Activated CD4-positive, alpha-beta memory T cell treated with anti-CD3 and anti-CD28 coated beads for 36 hours (primary cell): Measurements from ENCODE around the gene PRKCQ. TPM values are rescaled to one million over a fixed set of nuclear protein-coding genes. Genes with fewer than 3 reads are reported as not detected.

Experiments
- CTCF ChIA-PET: fragments of 350-600 bp; sonication (Branson Sonifier 250); formaldehyde crosslinking; loops from one replicate; lab custom pipeline; 2021; ENCODE audit warnings: antibody characterized with exemption, inconsistent platforms; lab: Charles Lee
- POLR2A ChIA-PET: fragments of 350-600 bp; sonication (Branson Sonifier 250); formaldehyde crosslinking; loops from one replicate; lab custom pipeline; 2021; ENCODE audit warnings: antibody characterized with exemption; lab: Charles Lee
- DNase-seq: peaks from one replicate; pipeline ENCODE4 v3.0.0-alpha.2; 2020
- H3K27ac Mint-ChIP-seq: one replicate; pipeline ENCODE4 v1.8.0; 2021; ENCODE audit warnings: mixed read lengths
- H3K27me3 Mint-ChIP-seq: one replicate; pipeline ENCODE4 v1.8.0; 2021; ENCODE audit warnings: mixed read lengths
- H3K36me3 Mint-ChIP-seq: one replicate; pipeline ENCODE4 v1.8.0; 2021; ENCODE audit warnings: mixed read lengths
- H3K4me1 Mint-ChIP-seq: one replicate; pipeline ENCODE4 v1.8.0; 2021; ENCODE audit warnings: low read depth, mixed read lengths
- H3K4me3 Mint-ChIP-seq: one replicate; pipeline ENCODE4 v1.8.0; 2021; ENCODE audit warnings: mild to moderate bottlenecking, mixed read lengths
- H3K9me3 Mint-ChIP-seq: one replicate; pipeline ENCODE4 v1.8.0; 2021; ENCODE audit warnings: mixed read lengths
- intact Hi-C: fragments of 100-400 bp; cut with micrococcal nuclease; formaldehyde crosslinking; loops from one replicate; pipeline ENCODE4 v1.15.1; 2023
- total RNA-seq, 2 experiments: library from RNA; stranded (reverse); gene quantifications; one replicate each; pipeline ENCODE4 v1.2.3, GENCODE V29; 2021

Gene PRKCQ
- total RNA-seq, 2 experiments from 2014 or later: 44.3 to 45.2 TPM

DNA sequence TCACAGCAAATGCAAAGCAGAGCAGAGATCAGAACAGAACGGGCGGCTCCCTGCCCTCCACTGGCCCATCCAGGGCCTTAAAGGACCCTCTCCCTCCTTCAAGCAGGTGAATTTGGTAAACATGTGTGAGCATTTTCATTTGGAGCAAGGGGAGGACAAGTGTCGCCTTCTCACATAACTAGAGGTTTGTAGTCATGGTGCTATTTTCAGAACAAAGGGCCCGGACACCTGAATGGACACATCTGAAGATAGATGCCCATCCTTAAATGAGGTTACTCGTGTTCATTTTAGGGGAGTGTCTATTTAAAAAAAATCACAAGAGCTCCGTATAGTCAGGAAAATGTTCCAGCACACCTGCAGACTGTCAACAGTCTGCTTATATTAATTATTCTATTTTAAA, 153.8 kb downstream of the PRKCQ start:
- Mint-ChIP-seq H3K27me3 (no peaks in the 10 kb centered on the region), H3K9me3 (no peaks in the 10 kb centered on the region), H3K27ac (peak overlapping the region; percentile 44), H3K4me3 (no peak overlapping the region), H3K4me1 (peaks cover 22% of the 10 kb centered on the region), H3K36me3 (peaks cover 29% of the 10 kb centered on the region)
- ChIA-PET CTCF (interaction anchor here (1.2 kb wide), 1 partner anchor 20 kb away, joined by 3 read pairs; no protein-coding TSS in a partner anchor), POLR2A (no interaction called here)
- DNase-seq: no peak
- intact Hi-C loops: no loop called here

DNA sequence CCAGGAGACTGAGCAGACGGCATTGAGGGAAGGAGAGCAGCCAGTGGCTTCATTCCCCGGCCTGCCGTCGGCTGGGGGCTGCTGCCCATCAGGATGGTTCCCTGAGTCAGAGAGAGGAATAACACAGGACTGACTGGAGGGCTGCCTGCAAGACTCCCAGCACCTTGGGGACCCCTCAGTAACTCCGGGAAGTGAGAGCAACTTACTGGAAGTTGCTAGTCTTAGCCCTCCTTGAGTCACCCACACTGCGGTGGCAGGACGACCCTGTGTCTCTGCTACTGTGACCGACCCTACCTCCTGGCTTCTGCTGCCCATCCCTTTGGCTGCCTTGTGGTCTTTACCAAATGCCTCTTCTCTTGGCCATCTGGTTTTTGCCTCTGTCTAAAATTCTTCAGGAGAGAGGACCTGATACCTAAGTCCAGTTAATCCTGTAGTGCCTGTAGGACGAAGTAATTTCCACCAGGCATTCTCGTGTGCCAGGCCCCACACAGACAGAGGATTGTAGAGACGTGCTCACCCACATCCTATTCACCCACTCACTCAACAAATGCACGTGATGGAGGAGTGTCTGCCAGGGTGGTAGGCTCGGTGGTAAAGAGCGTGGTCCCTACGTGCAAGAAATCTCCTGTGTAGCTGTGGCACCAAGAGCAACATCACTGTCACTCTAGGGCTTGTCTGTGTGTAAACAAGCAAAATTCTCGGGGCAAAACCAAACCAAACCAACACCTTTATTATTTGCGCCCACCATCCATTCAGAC, 156.5 kb downstream of the PRKCQ start:
- Mint-ChIP-seq H3K9me3 (no peaks in the 10 kb centered on the region), H3K4me3 (no peak overlapping the region), H3K27me3 (no peaks in the 10 kb centered on the region), H3K27ac (peak overlapping the region; percentile 70), H3K4me1 (peaks cover 22% of the 10 kb centered on the region), H3K36me3 (peaks cover 20% of the 10 kb centered on the region)
- no peak for DNase-seq
- ChIA-PET CTCF (interaction anchor here (1.2 kb wide), 1 partner anchor 243 kb away, joined by 3 read pairs; no protein-coding TSS in a partner anchor), POLR2A (no interaction called here)
- intact Hi-C loops: loop anchor here (1.0 to 5.0 kb wide), 2 partner anchors 49 to 140 kb away; no protein-coding TSS in a partner anchor

GRCh38 chr10:6423004-6423403, 157.1 kb downstream of the PRKCQ start:
- peaks cover 16% of the 10 kb centered on the region for H3K36me3 Mint-ChIP-seq
- peaks cover 22% of the 10 kb centered on the region for H3K4me1 Mint-ChIP-seq
- H3K27ac Mint-ChIP-seq: peak overlapping the region; percentile 70
- POLR2A ChIA-PET: no interaction called here
- CTCF ChIA-PET: interaction anchor here (1.2 kb wide), 1 partner anchor 244 kb away, joined by 3 read pairs; no protein-coding TSS in a partner anchor
- H3K4me3 Mint-ChIP-seq: no peak overlapping the region
- intact Hi-C loops: loop anchor here (1.0 to 5.0 kb wide), 2 partner anchors 49 to 140 kb away; no protein-coding TSS in a partner anchor
- H3K9me3 Mint-ChIP-seq: no peaks in the 10 kb centered on the region
- H3K27me3 Mint-ChIP-seq: no peaks in the 10 kb centered on the region
- DNase-seq: peak; percentile 76

GRCh38 chr10:6418613-6419216, 161.4 kb downstream of the PRKCQ start:
- no peak for DNase-seq
- Mint-ChIP-seq H3K36me3 (no peaks in the 10 kb centered on the region), H3K27me3 (no peaks in the 10 kb centered on the region), H3K4me3 (no peak overlapping the region), H3K4me1 (peaks cover 13% of the 10 kb centered on the region), H3K27ac (no peak overlapping the region), H3K9me3 (no peaks in the 10 kb centered on the region)
- POLR2A ChIA-PET: no interaction called here
- CTCF ChIA-PET: interaction anchor here (1.1 to 5.8 kb wide), 7 partner anchors 28 to 261 kb away, joined by 4 to 49 read pairs (median 7); no protein-coding TSS in a partner anchor
- intact Hi-C loops: loop anchor here (5.0 kb wide), 1 partner anchor 124 kb away; no protein-coding TSS in a partner anchor

DNA sequence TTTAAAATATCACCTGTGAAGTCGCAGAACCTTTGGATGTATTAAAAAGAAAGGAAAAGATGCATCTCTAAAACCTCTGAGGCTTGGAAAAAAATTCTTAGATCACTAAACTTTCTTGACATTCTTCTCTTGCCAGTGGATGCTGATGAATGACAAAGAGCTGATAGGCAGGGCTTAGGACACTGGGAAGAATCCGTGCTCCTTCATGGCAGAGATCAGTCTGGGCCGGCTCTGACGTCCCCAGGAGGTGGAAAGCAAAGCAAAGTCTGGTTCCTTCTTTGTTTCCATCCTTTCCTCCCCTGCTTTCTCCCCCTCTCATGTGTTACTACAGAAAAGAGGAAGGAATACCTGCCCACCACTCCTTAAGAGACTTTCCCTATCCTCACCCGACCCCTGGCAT, 161.9 kb downstream of the PRKCQ start:
- Mint-ChIP-seq H3K27me3 (no peaks in the 10 kb centered on the region), H3K4me1 (peaks cover 8% of the 10 kb centered on the region), H3K36me3 (no peaks in the 10 kb centered on the region), H3K9me3 (no peaks in the 10 kb centered on the region), H3K27ac (no peak overlapping the region), H3K4me3 (no peak overlapping the region)
- DNase-seq: no peak
- ChIA-PET POLR2A (no interaction called here), CTCF (interaction anchor here (1.0 to 5.8 kb wide), 10 partner anchors 10 to 262 kb away, joined by 3 to 49 read pairs (median 6); no protein-coding TSS in a partner anchor)
- intact Hi-C loops: loop anchor here (5.0 kb wide), 1 partner anchor 124 kb away; no protein-coding TSS in a partner anchor

- Mint-ChIP-seq H3K27ac (no peak overlapping the region), H3K4me1 (no peaks in the 10 kb centered on the region), H3K4me3 (no peak overlapping the region), H3K36me3 (no peaks in the 10 kb centered on the region), H3K27me3 (no peaks in the 10 kb centered on the region), H3K9me3 (no peaks in the 10 kb centered on the region)
- ChIA-PET POLR2A (interaction anchor here (0.7 kb wide), 1 partner anchor 253 kb away, joined by 3 read pairs; no protein-coding TSS in a partner anchor), CTCF (interaction anchor here (0.6 to 5.8 kb wide), 18 partner anchors 13 to 288 kb away, joined by 3 to 49 read pairs (median 4); no protein-coding TSS in a partner anchor)
- intact Hi-C loops: loop anchor here (1.0 to 5.0 kb wide), 6 partner anchors 28 to 261 kb away; no protein-coding TSS in a partner anchor
- DNase-seq: no peak
Measured at GRCh38 chr10:6416892-6417512, 163.1 kb downstream of the PRKCQ start.

- H3K27ac Mint-ChIP-seq: no peak overlapping the region
- POLR2A ChIA-PET: interaction anchor here (0.8 to 1.4 kb wide), 2 partner anchors 209 to 268 kb away, joined by 5 to 6 read pairs; partner anchors contain the start of gene PFKFB3
- intact Hi-C loops: no loop called here
Measured at GRCh38 chr10:6411436-6411835, 168.6 kb downstream of the PRKCQ start.

GRCh38 chr10:6410830-6411229, 169.2 kb downstream of the PRKCQ start:
- no peak for DNase-seq
- POLR2A ChIA-PET: interaction anchor here (0.8 to 1.4 kb wide), 4 partner anchors 9 to 327 kb away, joined by 4 to 6 read pairs (median 4); partner anchors contain the start of gene PFKFB3
- intact Hi-C loops: no loop called here
- CTCF ChIA-PET: interaction anchor here (0.6 to 3.4 kb wide), 8 partner anchors 10 to 416 kb away, joined by 3 to 27 read pairs (median 10); partner anchors contain the start of gene PFKFB3
- Mint-ChIP-seq H3K36me3 (no peaks in the 10 kb centered on the region), H3K4me3 (no peak overlapping the region), H3K27ac (peak overlapping the region; percentile 84), H3K4me1 (peaks cover 49% of the 10 kb centered on the region), H3K9me3 (no peaks in the 10 kb centered on the region), H3K27me3 (no peaks in the 10 kb centered on the region)

More at GRCh38 chr10:6411436-6411835, 168.6 kb downstream of the PRKCQ start:
- no peak for DNase-seq
- Mint-ChIP-seq H3K4me1 (peaks cover 43% of the 10 kb centered on the region), H3K4me3 (no peak overlapping the region), H3K9me3 (no peaks in the 10 kb centered on the region), H3K27me3 (no peaks in the 10 kb centered on the region), H3K36me3 (no peaks in the 10 kb centered on the region)
- CTCF ChIA-PET: interaction anchor here (0.6 to 3.4 kb wide), 5 partner anchors 10 to 417 kb away, joined by 3 to 27 read pairs (median 7); partner anchors contain the start of gene PFKFB3

GRCh38 chr10:6409971-6410643, 170.0 kb downstream of the PRKCQ start:
- CTCF ChIA-PET: interaction anchor here (0.7 to 3.4 kb wide), 15 partner anchors 9 to 324 kb away, joined by 3 to 27 read pairs (median 4); partner anchors contain the start of gene PFKFB3
- intact Hi-C loops: loop anchor here (5.0 kb wide), 1 partner anchor 223 kb away; no protein-coding TSS in a partner anchor
- peak; percentile 55 for DNase-seq
- POLR2A ChIA-PET: interaction anchor here (1.1 to 1.4 kb wide), 5 partner anchors 8 to 326 kb away, joined by 4 to 6 read pairs (median 4); no protein-coding TSS in a partner anchor
- peak overlapping the region; percentile 84 for H3K27ac Mint-ChIP-seq
- peaks cover 56% of the 10 kb centered on the region for H3K4me1 Mint-ChIP-seq
- H3K27me3 Mint-ChIP-seq: no peaks in the 10 kb centered on the region
- peak overlapping the region; percentile 38 for H3K4me3 Mint-ChIP-seq
- H3K9me3 Mint-ChIP-seq: no peaks in the 10 kb centered on the region
- H3K36me3 Mint-ChIP-seq: no peaks in the 10 kb centered on the region

DNA sequence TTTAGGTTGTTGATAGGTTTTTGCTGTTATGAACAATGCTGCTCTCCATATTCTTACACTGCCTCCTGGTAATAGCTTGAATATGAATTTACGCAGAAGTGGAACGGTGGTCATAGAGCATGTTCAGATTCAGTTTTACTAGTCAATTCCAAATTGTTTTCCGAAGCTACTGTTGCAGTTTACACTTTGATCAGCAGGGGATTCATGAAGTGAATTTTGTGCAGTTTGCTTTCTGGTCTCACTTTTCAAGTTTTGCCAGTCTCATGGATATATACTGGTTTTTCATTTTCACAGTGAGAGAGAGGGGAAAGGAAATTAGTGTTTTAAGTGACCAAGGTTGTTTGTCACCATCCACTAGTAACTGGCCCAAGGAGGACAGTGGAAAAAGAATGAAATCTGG, 171.3 kb downstream of the PRKCQ start:
- Mint-ChIP-seq H3K27ac (no peak overlapping the region), H3K4me1 (peaks cover 56% of the 10 kb centered on the region), H3K9me3 (no peaks in the 10 kb centered on the region), H3K36me3 (no peaks in the 10 kb centered on the region), H3K4me3 (no peak overlapping the region), H3K27me3 (no peaks in the 10 kb centered on the region)
- ChIA-PET POLR2A (no interaction called here), CTCF (interaction anchor here (0.6 to 3.2 kb wide), 8 partner anchors 61 to 273 kb away, joined by 3 to 15 read pairs (median 3); partner anchors contain the start of gene PFKFB3)
- intact Hi-C loops: loop anchor here (5.0 kb wide), 1 partner anchor 221 kb away; no protein-coding TSS in a partner anchor
- DNase-seq: no peak
